ENCODE measurements around the gene GOLPH3.
"Not testable (repeated sequence)": the region's sequence is repeated elsewhere in the genome, so short reads cannot be mapped to it uniquely, and the experiment has no call there.

Gene GOLPH3

GRCh38 chr5:32096891-32097595 is 77.1 kb downstream of the GOLPH3 start:
- no peak for DNase-seq

DNA sequence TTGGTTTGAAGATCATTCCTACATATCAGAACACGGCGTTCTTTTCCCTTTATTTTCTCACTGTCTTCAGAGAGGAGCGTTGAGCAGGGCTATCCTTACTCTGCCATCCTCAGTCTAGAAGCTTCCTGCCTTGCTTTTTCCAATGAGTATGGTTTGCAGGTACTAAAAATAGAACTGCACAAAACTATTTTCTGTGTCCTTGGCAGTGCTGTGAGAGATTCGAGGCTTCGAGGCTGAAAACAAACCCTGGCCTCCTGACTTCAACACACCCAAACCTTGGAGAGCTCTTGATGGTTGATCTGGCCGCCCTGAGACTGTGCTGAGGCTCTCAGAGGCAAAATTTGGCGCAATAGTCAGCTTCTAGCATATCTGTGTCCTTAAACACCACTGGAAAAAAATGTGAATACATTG is 78.9 kb downstream of the GOLPH3 start:
- DNase-seq = no peak

GRCh38 chr5:32094691-32095090 is 79.4 kb downstream of the GOLPH3 start:
- DNase-seq = no peak

DNA sequence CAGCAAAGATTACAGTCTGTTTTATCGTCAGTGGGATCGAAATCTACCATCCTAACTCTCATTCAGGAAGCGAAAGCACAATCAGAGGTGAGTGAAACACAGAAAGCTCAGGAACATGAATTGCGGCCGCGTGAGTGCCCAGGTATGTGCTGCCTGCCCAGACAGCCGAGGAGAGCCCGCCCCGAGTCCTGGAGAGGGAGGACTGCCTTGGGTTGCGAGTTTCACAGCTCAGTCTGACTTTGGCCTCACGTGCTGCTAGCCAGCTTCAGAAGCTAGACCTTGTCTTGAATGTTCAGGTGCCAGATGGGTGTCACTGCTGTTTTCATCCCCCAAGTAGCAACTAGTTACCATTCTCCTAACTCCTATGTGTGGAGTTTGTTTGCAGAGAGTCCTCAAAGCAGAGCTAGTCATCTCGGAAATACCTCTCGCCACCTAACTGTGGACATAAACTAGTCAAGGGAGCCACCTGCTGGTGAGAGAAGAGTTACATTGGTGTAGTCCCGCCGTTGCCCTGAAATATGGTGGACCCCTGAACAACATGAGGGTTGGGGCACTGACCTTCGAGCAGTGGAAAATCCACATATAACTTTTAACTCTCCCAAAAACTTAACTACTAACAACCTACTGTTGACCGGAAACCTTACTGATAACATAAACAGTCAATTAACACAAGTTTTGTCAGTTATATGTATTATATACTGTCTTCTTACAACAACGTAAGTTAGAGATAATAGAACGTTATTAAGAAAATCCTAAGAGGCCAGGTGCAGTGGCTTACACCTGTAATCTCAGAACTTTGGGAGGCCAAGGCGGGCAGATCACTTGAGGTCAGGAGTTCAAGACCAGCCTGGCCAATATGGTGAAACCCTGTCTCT is 80.9 kb downstream of the GOLPH3 start:
- peak; percentile 27 to 72 (median 48) for DNase-seq

DNA sequence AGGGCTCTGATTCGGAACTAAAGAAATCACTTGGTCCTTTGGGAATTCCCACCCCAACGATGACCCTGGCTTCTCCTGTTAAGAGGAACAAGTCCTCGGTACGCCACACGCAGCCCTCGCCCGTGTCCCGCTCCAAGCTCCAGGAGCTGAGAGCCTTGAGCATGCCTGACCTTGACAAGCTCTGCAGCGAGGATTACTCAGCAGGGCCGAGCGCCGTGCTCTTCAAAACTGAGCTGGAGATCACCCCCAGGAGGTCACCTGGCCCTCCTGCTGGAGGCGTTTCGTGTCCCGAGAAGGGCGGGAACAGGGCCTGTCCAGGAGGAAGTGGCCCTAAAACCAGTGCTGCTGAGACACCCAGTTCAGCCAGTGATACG is 83.4 kb downstream of the GOLPH3 start:
- DNase-seq = no peak

DNA sequence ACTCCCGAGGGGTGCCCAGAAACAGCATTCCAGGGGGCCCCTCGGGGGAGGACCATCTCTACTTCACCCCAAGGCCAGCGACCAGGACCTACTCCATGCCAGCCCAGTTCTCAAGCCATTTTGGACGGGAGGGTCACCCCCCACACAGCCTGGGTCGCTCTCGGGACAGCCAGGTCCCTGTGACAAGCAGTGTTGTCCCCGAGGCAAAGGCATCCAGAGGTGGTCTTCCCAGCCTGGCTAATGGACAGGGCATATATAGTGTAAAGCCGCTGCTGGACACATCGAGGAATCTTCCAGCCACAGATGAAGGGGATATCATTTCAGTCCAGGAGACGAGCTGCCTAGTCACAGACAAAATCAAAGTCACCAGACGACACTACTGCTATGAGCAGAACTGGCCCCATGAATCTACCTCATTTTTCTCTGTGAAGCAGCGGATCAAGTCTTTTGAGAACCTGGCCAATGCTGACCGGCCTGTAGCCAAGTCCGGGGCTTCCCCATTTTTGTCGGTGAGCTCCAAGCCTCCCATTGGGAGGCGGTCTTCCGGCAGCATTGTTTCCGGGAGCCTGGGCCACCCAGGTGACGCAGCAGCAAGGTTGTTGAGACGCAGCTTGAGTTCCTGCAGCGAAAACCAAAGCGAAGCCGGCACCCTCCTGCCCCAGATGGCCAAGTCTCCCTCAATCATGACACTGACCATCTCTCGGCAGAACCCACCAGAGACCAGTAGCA is 83.9 kb downstream of the GOLPH3 start:
- no peak for DNase-seq

DNA sequence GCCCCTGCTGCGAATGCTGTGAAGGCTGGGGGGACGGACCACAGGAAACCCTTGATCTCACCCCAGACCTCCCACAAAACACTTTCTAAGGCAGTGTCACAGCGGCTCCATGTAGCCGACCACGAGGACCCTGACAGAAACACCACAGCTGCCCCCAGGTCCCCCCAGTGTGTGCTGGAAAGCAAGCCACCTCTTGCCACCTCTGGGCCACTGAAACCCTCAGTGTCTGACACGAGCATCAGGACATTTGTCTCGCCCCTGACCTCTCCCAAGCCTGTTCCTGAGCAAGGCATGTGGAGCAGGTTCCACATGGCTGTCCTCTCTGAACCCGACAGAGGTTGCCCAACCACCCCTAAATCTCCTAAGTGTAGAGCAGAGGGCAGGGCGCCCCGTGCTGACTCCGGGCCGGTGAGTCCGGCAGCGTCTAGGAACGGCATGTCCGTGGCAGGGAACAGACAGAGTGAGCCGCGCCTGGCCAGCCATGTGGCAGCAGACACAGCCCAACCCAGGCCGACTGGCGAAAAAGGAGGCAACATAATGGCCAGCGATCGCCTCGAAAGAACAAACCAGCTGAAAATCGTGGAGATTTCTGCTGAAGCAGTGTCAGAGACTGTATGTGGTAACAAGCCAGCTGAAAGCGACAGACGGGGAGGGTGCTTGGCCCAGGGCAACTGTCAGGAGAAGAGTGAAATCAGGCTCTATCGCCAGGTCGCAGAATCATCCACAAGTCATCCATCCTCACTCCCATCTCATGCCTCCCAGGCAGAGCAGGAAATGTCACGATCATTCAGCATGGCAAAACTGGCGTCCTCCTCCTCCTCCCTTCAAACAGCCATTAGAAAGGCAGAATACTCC is 84.7 kb downstream of the GOLPH3 start:
- no peak for DNase-seq

DNA sequence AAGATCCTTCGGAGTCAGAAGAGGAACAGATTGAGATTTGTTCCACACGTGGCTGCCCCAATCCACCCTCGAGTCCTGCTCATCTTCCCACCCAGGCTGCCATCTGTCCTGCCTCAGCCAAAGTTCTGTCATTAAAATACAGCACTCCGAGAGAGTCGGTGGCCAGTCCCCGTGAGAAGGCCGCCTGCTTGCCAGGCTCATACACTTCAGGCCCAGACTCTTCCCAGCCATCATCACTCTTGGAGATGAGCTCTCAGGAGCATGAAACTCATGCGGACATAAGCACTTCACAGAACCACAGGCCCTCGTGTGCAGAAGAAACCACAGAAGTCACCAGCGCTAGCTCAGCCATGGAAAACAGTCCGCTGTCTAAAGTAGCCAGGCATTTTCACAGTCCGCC is 85.9 kb downstream of the GOLPH3 start:
- DNase-seq = no peak

DNA sequence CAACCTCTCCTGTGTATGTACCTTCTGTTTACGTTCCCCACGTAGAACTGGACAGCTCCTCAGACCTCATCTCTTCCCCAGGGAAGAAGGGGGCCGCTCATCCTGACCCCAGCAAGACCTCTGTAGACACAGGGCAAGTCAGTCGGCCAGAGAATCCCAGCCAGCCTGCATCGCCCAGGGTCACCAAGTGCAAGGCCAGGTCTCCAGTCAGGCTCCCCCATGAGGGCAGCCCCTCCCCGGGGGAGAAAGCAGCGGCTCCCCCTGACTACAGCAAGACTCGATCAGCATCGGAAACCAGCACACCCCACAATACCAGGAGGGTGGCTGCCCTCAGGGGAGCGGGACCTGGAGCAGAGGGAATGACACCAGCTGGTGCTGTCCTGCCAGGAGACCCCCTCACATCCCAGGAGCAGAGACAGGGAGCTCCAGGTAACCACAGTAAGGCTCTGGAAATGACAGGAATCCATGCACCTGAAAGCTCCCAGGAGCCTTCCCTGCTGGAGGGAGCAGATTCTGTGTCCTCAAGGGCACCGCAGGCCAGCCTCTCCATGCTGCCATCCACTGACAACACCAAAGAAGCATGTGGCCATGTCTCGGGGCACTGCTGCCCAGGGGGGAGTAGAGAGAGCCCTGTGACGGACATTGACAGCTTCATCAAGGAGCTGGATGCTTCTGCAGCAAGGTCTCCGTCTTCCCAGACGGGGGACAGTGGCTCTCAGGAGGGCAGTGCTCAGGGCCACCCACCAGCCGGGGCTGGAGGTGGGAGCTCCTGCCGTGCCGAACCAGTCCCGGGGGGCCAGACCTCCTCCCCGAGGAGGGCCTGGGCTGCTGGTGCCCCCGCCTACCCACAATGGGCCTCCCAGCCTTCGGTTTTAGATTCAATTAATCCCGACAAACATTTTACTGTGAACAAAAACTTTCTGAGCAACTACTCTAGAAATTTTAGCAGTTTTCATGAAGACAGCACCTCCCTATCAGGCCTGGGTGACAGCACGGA is 86.7 kb downstream of the GOLPH3 start:
- DNase-seq = no peak

- no peak for DNase-seq
These were observed 90.1 kb downstream of the GOLPH3 start for GRCh38 chr5:32083981-32084430.

GRCh38 chr5:32082701-32083100 is 91.4 kb downstream of the GOLPH3 start:
- no peak for DNase-seq

DNA sequence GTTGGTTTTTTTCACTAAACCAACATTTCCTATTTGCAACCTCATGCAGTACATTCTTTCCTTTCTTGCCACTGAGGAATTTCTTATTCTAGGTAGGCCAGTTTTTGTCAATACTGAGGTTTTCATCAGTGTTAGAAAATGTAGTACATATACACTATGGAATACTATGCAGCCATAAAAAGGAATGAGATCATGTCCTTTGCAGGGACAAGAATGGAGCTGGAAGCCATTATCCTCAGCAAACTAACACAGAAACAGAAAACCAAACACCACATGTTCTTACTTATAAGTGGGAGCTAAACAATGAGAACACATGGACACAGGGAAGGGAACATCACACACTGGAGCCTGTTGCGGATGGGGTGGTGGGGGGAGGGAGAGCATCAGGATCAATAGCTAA is 93.6 kb downstream of the GOLPH3 start:
- not testable (repeated sequence) for DNase-seq

- not testable (repeated sequence) for DNase-seq
These were observed 95.3 kb downstream of the GOLPH3 start for GRCh38 chr5:32078855-32079254.

DNA sequence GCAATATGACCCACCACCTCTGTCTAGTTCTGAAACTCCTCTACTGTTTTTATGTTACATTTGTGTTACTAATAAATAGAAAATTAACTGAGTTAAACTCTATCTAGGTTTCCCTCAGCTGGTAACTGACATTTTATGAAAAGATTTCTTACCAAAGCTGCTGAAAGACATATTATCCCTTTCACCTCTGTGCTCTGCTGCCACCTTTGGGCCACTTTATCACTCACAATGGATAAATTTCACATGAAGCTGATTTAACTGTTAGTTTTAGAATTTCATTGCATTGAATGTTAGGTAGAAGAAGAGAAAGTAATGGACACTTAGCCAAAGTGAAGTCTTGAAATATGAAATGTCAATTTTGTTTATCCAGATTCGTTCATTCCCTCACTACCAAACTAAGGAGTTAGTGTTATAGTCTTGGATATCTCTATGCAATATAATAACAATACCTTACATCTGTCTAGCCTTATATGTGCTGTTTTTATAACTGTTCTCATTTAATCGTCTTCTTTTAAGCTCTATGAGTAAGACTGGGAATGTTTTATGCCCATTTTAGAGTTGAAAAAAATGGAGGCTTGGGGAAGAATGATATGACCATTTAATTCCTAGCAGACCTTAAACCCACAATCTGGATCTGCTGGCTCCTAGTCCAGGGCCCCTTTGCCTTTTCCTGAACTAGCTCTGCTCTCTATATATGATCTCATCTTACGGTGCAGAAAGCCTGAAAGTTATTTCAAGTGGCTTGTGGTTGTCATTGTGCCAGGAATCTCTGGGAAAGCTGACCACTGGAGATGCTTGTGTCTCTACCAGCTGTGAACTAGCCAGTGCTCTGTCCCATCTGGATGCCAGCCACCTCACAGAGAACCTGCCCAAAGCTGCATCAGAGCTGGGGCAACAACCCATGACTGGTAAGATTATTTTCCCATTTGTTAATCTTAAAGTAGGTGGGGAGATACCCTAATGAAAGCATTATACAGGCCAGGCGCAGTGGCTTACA is 97.1 kb downstream of the GOLPH3 start:
- peak in 5 of 6 experiments; percentile 4 to 67 (median 40) for DNase-seq
